HepG2 (cell line): Measurements from ENCODE around the gene NTMT1. TPM values are rescaled to one million over a fixed set of nuclear protein-coding genes. Genes with fewer than 3 reads are reported as not detected.

Experiments
- ATAC-seq: fragments of 200-7000 bp; cut with Tn5 transposase; 3 replicates; pipeline ENCODE4 v1.9.1; 2020; ENCODE audit warnings: mild to moderate bottlenecking, moderate library complexity
- BruUV-seq: library from RNA; stranded (reverse); fragments of 400-500 nt; replicated peaks from 2 replicates; lab custom pipeline; 2021; lab: Mats Ljungman, UMichigan
- CTCF ChIA-PET: fragments of 300-600 bp; formaldehyde crosslinking; extraction: SDS; loops from one replicate; lab custom pipeline; 2021; ENCODE audit warnings: low total read pairs, inconsistent platforms, low intra/inter-chr PET ratio; lab: Yijun Ruan, JAX
- POLR2A ChIA-PET: fragments of 350-600 bp; sonication (Branson Sonifier 250); formaldehyde crosslinking; loops from one replicate; lab custom pipeline; 2020; ENCODE audit warnings: antibody characterized with exemption, inconsistent platforms; lab: Yijun Ruan, JAX
- DNase-seq: peaks from one replicate; pipeline ENCODE4 v3.0.0-alpha.2; 2015; ENCODE audit warnings: low spot score
- FAIRE-seq: peaks from 3 replicates; lab custom pipeline; 2011; peaks lifted over from hg19 to GRCh38; lab: Jason Lieb, UNC
- H2AFZ ChIP-seq: one replicate; pipeline ENCODE4 v1.6.1; 2011; ENCODE audit warnings: low read length, inconsistent platforms
- H3K27ac ChIP-seq: fragments of 300-600 bp; 3 replicates; pipeline ENCODE4 v1.8.0; 2011; ENCODE audit warnings: mixed run types, mild to moderate bottlenecking, mixed read lengths, low read length, inconsistent platforms; ENCODE audit not compliant: insufficient read depth; ENCODE audit errors: extremely low read length
- H3K27me3 ChIP-seq, 2 experiments: fragments of 200-600 bp in 1 of 2; 2 replicates in 1 of 2; 3 replicates in 1 of 2; pipeline versions ENCODE4 v1.6.0 to v1.8.0; 2011; ENCODE audit warnings: low read length in 2 of 2, mild to moderate bottlenecking in 2 of 2, moderate library complexity in 2 of 2, inconsistent platforms in 1 of 2; ENCODE audit not compliant: insufficient read depth in 2 of 2, control insufficient read depth in 1 of 2
- H3K36me3 ChIP-seq, 2 experiments: fragments of 200-600 bp in 1 of 2; replicated peaks in 1 of 2; 2 replicates in 1 of 2; 3 replicates in 1 of 2; pipeline versions ENCODE4 v1.5.1 to v1.8.0; 2011; ENCODE audit warnings: low read length in 2 of 2, inconsistent platforms in 1 of 2; ENCODE audit not compliant: insufficient read depth in 2 of 2, control insufficient read depth in 1 of 2
- H3K4me1 ChIP-seq: 2 replicates; pipeline ENCODE4 v1.5.1; 2012; ENCODE audit warnings: low read length, inconsistent platforms; ENCODE audit not compliant: insufficient read depth
- H3K4me2 ChIP-seq: 2 replicates; pipeline ENCODE4 v1.6.0; 2011; ENCODE audit warnings: low read depth, low read length, inconsistent platforms
- H3K4me3 ChIP-seq, 3 experiments: fragments of 200-600 bp in 1 of 3; sonication (generic), shearing (Covaris generic) in 1 of 3; replicated peaks in 1 of 3; 2 replicates each; pipeline ENCODE4 v1.5.1; 2011 to 2016; ENCODE audit warnings: low read length in 3 of 3, inconsistent platforms in 2 of 3, low read depth in 2 of 3, mild to moderate bottlenecking in 2 of 3, control low read depth in 1 of 3, mixed read lengths in 1 of 3; ENCODE audit not compliant: insufficient read depth in 1 of 3
- H3K79me2 ChIP-seq: one replicate; pipeline ENCODE4 v1.6.1; 2011; ENCODE audit warnings: low read length, inconsistent platforms; ENCODE audit not compliant: insufficient read depth
- H3K9ac ChIP-seq: 2 replicates; pipeline ENCODE4 v1.6.0; 2011; ENCODE audit warnings: mild to moderate bottlenecking, low read depth, low read length, inconsistent platforms; ENCODE audit not compliant: insufficient read depth
- H3K9me3 ChIP-seq: 2 replicates; pipeline ENCODE4 v1.5.1; 2012; ENCODE audit warnings: mild to moderate bottlenecking, low read length
- H4K20me1 ChIP-seq: 2 replicates; pipeline ENCODE4 v1.6.0; 2011; ENCODE audit warnings: inconsistent platforms, mild to moderate bottlenecking, low read length, moderate library complexity; ENCODE audit not compliant: insufficient read depth
- HNF4G ChIP-seq, 2 experiments: sonication (generic) in 1 of 2; formaldehyde crosslinking in 1 of 2; IDR thresholded peaks; 2 replicates each; pipeline versions ENCODE4 v1.4.0 to v1.6.1; 2011 to 2020; ENCODE audit warnings: borderline replicate concordance in 2 of 2, low read depth in 2 of 2, mild to moderate bottlenecking in 2 of 2, low read length in 1 of 2, missing genetic modification reagents in 1 of 2, moderate library complexity in 1 of 2
- NCOA5 ChIP-seq: sonication (generic); formaldehyde crosslinking; IDR thresholded peaks from 2 replicates; pipeline ENCODE4 v1.4.0; 2020; ENCODE audit warnings: missing genetic modification reagents
- RNF2 ChIP-seq: fragments of 450-650 bp; conservative IDR thresholded peaks from 2 replicates; pipeline ENCODE4 v1.6.1; 2016; ENCODE audit warnings: low read depth
- TFDP2 ChIP-seq: sonication (generic); formaldehyde crosslinking; IDR thresholded peaks from 2 replicates; pipeline ENCODE4 v1.4.0; 2020; ENCODE audit warnings: missing genetic modification reagents
- ZNF260 ChIP-seq: sonication (generic); formaldehyde crosslinking; IDR thresholded peaks from 2 replicates; pipeline ENCODE4 v1.4.0; 2020; ENCODE audit warnings: missing genetic modification reagents, low read depth, mild to moderate bottlenecking, borderline replicate concordance
- ZNF317 ChIP-seq: sonication (generic); formaldehyde crosslinking; IDR thresholded peaks from 2 replicates; pipeline ENCODE4 v1.5.0; 2020; ENCODE audit warnings: mild to moderate bottlenecking, missing genetic modification reagents
- ZNF451 ChIP-seq: sonication (generic); formaldehyde crosslinking; IDR thresholded peaks from 2 replicates; pipeline ENCODE4 v1.5.0; 2020; ENCODE audit warnings: mild to moderate bottlenecking, missing genetic modification reagents
- WGBS: methylation state at CpG from one replicate; pipeline ENCODE4 v1.1.6; 2017; ENCODE audit warnings: low lambda C conversion rate; 5-methylcytosine and 5-hydroxymethylcytosine counted together
- in situ Hi-C: cut with HindIII; loops from 2 replicates; pipeline ENCODE4 v1.10.0; 2017; ENCODE audit warnings: low pct_unique_long_range_greater_than_20kb; ENCODE audit not compliant: extremely low pct_ligation_motif_present
- intact Hi-C: fragments of 100-400 bp; cut with micrococcal nuclease; formaldehyde crosslinking; loops from one replicate; pipeline ENCODE4 v1.10.0; 2022; ENCODE audit not compliant: unreplicated experiment
- polyA plus RNA-seq, 8 experiments: library from polyadenylated mRNA; depleted of rRNA in 3 of 8; stranded (reverse) in 7 of 8; unstranded in 1 of 8; fragments of >200 nt; fragmentation: Illumina TruSeq in 4 of 8; extraction: Trizol in 4 of 8; gene quantifications; 2 replicates each; pipeline versions ENCODE4 v1.2.1 to v1.2.3, GENCODE V29; 2011 to 2016; ENCODE audit warnings: low read depth in 4 of 8, missing spikeins in 1 of 8, mixed read lengths in 1 of 8; ENCODE audit not compliant: insufficient read depth in 1 of 8
- total RNA-seq, 5 experiments: library from RNA; depleted of rRNA; stranded (reverse); fragments of >200 nt; fragmentation: Illumina TruSeq; extraction: Trizol; gene quantifications; 2 replicates each; pipeline ENCODE4 v1.2.3, GENCODE V29; 2016; ENCODE audit warnings: low read depth in 1 of 5

The NTMT1 gene
- total and polyA plus RNA-seq, 2 of the 13 experiments (the other 11 are each of a cell fraction or from before 2014, with no cell fraction given) = 49.1 to 53.8 TPM

- TF ChIP-seq TFDP2 (CRISPR knock-in tag) (no peak), ZNF451 (CRISPR knock-in tag) (no peak), HNF4G (IDR thresholded peaks at IDR 0.05; ENCODE audit: borderline replicate concordance, low read depth, low read length) (no peak), HNF4G (CRISPR knock-in tag; IDR thresholded peaks at IDR 0.05; ENCODE audit: borderline replicate concordance, low read depth) (0 out of 2 replicates have a peak, but pooled peaks have one; percentile 8), ZNF317 (0 out of 2 replicates have a peak, but pooled peaks have one; percentile 32), RNF2 (0 out of 2 replicates have a peak, but pooled peaks have one; percentile 8)
These were observed 5.2 kb upstream of the NTMT1 start, which contains the start of gene C9orf50 (continued) for GRCh38 chr9:129620669-129621295.

GRCh38 chr9:129623331-129623730 is 2.6 kb upstream of the NTMT1 start:
- in situ Hi-C loops = loop anchor here (5.0 kb wide), 1 partner anchor 481 kb away; no protein-coding TSS in a partner anchor
- H3K4me3 ChIP-seq = no peak overlapping the region
- H3K79me2 ChIP-seq = peaks cover 23% of the 10 kb centered on the region
- intact Hi-C loops = loop anchor here (10.0 kb wide), 1 partner anchor 449 kb away; the partner anchor contains the start of gene IER5L
- no peak for TF ChIP-seq ZNF260 (CRISPR knock-in tag)
- TF ChIP-seq NCOA5 (CRISPR knock-in tag) = no peak
- POLR2A ChIA-PET = interaction anchor here (1.5 kb wide), 1 partner anchor 483 kb away, joined by 3 read pairs; no protein-coding TSS in a partner anchor
- FAIRE-seq (no peak), ATAC-seq (no peak), DNase-seq (no peak)
- H3K27ac ChIP-seq = no peak overlapping the region
- BruUV-seq = no TSS peak
- H2AFZ ChIP-seq = no peak overlapping the region
- H3K4me1 ChIP-seq = peaks cover 53% of the 10 kb centered on the region
- no peaks in the 10 kb centered on the region for H3K9me3 ChIP-seq
- CTCF ChIA-PET = interaction anchor here (1.3 to 2.2 kb wide), 2 partner anchors 484 to 492 kb away, joined by 4 to 17 read pairs; no protein-coding TSS in a partner anchor
- 50% methylated on average over 6 of the region's 6 CpGs for WGBS
- H3K4me2 ChIP-seq = no peak overlapping the region
- peaks cover 0 to 8% of the 10 kb centered on the region in 2 experiments; a peak in 2 of 5 replicates for H3K36me3 ChIP-seq
- H3K27me3 ChIP-seq = peaks cover 0 to 15% of the 10 kb centered on the region in 2 experiments; a peak in 3 of 5 replicates
- H3K9ac ChIP-seq = no peak overlapping the region
- H4K20me1 ChIP-seq = peaks cover 22% of the 10 kb centered on the region
